GM18909 (cell line): ENCODE data around the gene TENM3.

Experiments
- ATAC-seq: cut with Tn5 transposase; IDR thresholded peaks from one replicate; pipeline ENCODE4 v1.9.1; 2021; ENCODE audit warnings: mild to moderate bottlenecking; ENCODE audit not compliant: unreplicated experiment, poor library complexity

TENM3 gene

GRCh38 chr4:182278729-182279128 lies 35.5 kb downstream of the TENM3 start:
- ATAC-seq: no peak

GRCh38 chr4:182280436-182281111 lies 37.4 kb downstream of the TENM3 start:
- no peak for ATAC-seq

GRCh38 chr4:182286035-182286434 lies 42.8 kb downstream of the TENM3 start:
- no peak for ATAC-seq

- ATAC-seq: no peak
These were observed 43.7 kb downstream of the TENM3 start for GRCh38 chr4:182286931-182287330.

- ATAC-seq: no peak
These were observed 45.3 kb downstream of the TENM3 start for GRCh38 chr4:182288534-182288933.

GRCh38 chr4:182289809-182290208 lies 46.6 kb downstream of the TENM3 start:
- no peak for ATAC-seq

GRCh38 chr4:182291175-182291574 lies 48.0 kb downstream of the TENM3 start:
- ATAC-seq: no peak

- ATAC-seq: no peak
These were observed 48.5 kb downstream of the TENM3 start for GRCh38 chr4:182291597-182292270.

GRCh38 chr4:182292612-182293011 lies 49.4 kb downstream of the TENM3 start:
- ATAC-seq: no peak

- ATAC-seq: no peak
These were observed 50.6 kb downstream of the TENM3 start for GRCh38 chr4:182293691-182294255.

- no peak for ATAC-seq
These were observed 51.2 kb downstream of the TENM3 start for GRCh38 chr4:182294451-182294850.

- no peak for ATAC-seq
These were observed 54.5 kb downstream of the TENM3 start for GRCh38 chr4:182297659-182298058.

GRCh38 chr4:182301736-182302135 lies 58.5 kb downstream of the TENM3 start:
- no peak for ATAC-seq

- no peak for ATAC-seq
These were observed 60.6 kb downstream of the TENM3 start for GRCh38 chr4:182303847-182304246.

GRCh38 chr4:182306792-182307507 lies 63.7 kb downstream of the TENM3 start:
- ATAC-seq: no peak

- no peak for ATAC-seq
These were observed 64.5 kb downstream of the TENM3 start for GRCh38 chr4:182307746-182308145.

- no peak for ATAC-seq
These were observed 66.7 kb downstream of the TENM3 start for GRCh38 chr4:182309877-182310276.

- ATAC-seq: no peak
These were observed 67.1 kb downstream of the TENM3 start for GRCh38 chr4:182310316-182310715.

- ATAC-seq: no peak
These were observed 67.8 kb downstream of the TENM3 start for GRCh38 chr4:182310962-182311361.

- ATAC-seq: no peak
These were observed 71.3 kb downstream of the TENM3 start for GRCh38 chr4:182314537-182314936.

- no peak for ATAC-seq
These were observed 75.1 kb downstream of the TENM3 start for GRCh38 chr4:182318256-182318655.
